GM18520 (cell line): ENCODE data around the gene DHRS2.

Experiments
- ATAC-seq: cut with Tn5 transposase; IDR thresholded peaks from one replicate; pipeline ENCODE4 v1.9.1; 2021; ENCODE audit not compliant: unreplicated experiment

The DHRS2 gene

DNA sequence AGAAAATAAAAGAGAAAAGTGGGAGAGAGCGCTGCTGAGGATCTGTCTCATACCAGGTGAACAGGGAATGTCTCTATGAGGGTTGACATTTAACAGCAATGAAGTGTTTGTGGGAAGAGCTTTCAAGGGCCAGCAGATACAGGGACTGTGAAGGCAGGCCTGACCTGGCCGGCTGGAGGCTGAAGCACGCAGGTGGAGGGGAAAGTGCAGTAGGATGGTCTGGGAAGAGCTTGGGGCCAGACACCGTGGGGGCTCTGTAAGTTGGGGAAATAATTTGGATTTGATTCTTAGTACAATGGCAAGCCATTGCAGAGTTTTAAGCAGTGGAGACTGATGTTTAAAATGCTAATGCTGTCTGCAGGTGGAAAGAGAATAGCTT lies 23.8 kb upstream of the DHRS2 start:
- no peak for ATAC-seq

DNA sequence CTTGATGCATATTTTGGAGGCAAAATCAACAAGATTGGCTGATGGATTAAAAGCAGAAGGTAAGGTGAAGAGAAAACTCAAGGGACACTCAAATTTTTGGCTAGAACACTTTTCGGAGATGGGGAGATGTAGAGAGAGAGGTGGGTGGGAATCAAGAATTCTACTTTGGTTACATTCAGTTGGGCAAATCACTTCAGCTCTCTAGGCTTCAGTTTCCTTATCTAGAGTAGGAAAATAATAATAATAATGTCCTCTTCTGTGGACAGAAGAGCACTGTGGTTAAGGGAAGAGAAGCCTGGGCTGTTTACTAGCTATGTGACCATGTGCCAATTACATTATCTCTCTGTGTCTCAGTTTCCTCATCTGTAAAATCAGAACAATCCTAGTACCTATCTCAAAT lies 23.4 kb upstream of the DHRS2 start:
- no peak for ATAC-seq

DNA sequence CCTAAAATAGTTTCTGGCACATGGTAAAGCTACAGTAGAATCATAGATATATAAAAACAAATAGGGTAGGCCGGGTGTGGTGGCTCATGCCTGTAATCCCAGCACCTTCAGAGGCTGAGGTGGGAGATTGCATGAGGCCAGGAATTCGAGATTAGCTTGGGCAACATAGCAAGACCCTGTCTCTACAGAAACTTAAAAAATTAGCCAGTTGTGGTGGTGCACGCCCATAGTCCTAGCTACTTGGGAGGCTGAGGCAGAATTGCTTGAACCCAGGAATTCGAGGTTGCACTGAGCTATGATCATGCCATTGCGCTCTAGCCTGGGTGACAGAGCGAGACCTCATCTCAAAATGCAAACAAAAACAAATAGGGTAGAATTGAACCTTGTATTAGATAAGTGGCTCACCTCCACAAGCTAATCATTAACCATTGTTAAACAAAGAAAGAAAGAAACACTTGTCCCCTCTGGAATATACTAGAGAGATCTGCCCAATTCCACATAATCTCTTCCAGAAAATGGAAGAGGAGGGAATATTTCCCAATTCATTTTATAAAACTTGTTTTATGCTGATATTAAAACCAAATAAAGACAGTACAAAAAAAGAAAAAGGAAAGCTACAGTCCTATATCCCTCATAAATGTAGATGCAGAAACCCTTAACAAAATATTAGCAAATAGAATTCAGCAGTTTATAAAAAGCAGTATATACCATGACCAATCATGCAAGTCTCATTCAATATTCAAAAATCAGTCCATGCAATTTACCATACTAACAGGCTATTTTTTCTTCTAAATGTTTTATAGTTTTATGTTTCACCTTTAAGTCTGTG lies 22.7 kb upstream of the DHRS2 start:
- ATAC-seq, result no peak

DNA sequence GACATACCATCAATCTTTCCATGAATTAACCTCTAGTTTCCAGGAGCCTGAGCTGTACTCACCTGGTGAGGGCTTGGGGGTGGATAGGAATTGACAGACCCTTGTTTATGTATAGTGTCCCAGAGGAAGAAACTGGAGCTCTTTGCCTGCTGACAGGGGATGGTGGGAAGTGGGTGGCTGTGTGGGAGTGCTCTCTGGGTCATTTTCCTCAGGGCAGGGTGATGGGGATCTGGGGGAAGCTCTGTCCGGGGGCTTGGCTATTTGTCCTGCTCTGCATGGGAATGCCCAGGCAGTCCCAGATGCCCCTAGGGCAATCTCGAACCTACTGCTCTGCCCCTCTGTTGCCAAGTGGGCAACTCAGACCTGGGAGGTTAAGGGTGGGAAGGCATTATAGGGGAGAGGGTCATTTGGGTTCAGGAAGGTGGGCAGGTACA lies 21.8 kb upstream of the DHRS2 start:
- no peak for ATAC-seq

DNA sequence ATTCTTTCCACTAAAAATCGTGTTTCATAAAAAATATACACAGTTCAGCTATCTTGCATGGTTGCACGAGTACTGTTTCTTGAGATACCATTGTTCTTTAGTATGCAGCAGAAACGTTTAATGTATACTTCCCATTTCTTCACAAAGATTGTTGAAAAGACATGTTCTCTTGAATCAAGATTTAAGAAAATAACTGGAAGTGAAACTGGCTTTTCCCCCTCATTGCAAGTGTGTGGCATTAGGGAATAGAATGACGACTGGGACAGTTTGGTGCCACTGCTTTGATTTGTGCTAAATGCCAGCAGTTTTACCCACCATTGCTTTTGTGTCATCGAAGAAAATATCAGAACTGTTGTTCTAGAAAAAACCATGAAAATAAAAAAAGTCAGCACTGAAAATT lies 20.3 kb upstream of the DHRS2 start:
- no peak for ATAC-seq

DNA sequence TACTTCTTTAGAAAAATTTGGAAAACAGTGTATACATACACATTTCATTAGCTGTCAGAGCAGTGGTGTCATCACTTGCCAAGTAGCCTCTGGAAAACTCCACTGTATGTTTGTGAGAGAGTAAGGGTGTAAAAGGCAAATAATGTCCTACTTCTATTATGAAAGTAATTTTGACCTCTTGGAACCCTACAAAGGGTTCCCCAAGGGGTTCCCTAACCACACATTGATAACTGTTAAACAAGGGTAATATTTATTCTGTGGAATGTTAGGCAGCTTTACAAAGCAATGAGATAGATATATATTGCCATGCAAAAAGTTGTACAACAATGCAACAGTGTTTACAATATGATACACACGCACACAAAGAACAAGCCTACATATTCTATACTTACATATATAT lies 18.6 kb upstream of the DHRS2 start:
- ATAC-seq, result no peak

DNA sequence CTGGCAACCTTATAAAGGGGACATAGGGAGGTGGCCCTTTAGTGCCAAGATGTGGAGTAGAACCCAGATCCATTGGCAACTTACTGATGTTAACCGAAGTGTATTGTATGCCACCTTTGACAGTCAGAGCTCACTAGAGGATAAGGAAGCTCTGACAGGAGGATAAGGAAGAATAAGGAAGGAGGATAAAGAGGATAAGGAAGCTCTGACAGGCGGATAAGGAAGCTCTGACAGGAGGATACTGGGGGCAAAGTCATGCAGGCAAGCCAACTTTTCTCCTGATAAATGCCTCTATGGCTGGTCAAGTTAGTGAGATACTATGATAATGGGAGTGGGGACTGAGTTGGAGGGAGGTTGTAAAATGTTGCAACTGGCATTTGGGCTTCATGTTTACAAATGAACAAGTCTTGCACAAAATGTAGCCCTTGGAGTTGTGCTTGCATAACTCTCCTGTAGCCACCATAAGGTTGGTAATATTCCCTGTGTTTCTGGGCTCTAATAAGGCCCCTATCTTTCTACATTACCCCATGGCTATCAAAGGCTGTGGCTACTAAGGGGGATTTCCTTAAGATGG lies 17.7 kb upstream of the DHRS2 start:
- no peak for ATAC-seq

DNA sequence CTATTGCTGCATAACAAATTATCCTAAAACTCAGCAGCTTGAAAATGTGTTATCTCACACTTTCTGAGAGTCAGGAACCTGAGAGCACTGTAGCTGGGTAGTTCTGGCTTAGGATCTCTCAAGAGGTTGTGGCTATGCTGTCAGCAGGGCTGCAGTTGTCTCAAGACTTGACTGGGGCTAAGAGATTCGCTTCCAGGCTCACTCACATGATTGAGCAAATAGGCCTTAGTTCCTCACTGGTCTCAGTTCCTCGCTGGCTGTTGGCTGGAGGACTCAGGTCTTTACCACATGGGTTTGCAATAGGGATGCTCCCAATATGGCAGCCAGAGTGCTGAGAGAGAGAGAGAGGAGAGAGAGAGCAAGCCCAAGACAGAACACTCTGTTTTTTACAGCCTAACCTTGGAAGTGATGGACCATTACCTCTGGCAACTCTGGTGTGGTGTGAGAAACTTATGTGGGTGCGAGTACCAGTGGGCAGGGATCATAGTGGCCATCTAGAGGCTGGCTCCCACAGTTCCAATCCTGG lies 15.9 kb upstream of the DHRS2 start:
- no peak for ATAC-seq

DNA sequence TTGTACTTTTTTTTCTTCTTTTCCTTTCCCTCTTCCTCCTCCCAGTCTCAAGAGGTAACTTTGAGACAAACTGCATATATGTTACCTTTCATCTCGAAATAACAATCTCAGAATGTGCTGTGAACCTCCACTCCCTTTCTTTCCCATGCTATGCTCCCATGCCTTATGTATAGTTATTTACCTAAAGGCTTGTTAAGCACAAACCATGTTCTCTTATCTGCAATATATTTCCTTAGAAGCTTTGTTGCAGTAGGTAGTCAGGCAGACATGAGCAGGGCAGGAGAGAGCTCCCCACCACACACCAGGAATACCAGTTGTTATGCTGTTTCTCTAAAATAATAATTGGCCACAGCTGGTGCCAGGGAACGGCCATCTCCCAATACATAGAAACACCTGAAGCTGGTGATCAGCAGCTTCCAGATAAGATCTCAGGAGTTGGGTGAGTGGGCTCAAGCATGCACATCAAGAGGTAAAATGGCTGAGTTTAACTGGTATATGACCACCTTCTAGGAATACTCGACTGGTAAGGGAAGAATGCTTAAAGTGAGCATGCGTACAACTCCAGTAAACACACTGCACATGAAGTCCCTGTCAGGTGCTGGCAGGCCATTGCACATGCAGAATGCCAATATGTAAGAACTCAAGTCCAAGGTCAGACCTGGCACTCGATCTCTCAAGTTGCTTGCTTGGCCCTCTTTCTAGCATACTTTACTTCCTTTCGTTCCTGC lies 14.8 kb upstream of the DHRS2 start:
- ATAC-seq, result no peak

DNA sequence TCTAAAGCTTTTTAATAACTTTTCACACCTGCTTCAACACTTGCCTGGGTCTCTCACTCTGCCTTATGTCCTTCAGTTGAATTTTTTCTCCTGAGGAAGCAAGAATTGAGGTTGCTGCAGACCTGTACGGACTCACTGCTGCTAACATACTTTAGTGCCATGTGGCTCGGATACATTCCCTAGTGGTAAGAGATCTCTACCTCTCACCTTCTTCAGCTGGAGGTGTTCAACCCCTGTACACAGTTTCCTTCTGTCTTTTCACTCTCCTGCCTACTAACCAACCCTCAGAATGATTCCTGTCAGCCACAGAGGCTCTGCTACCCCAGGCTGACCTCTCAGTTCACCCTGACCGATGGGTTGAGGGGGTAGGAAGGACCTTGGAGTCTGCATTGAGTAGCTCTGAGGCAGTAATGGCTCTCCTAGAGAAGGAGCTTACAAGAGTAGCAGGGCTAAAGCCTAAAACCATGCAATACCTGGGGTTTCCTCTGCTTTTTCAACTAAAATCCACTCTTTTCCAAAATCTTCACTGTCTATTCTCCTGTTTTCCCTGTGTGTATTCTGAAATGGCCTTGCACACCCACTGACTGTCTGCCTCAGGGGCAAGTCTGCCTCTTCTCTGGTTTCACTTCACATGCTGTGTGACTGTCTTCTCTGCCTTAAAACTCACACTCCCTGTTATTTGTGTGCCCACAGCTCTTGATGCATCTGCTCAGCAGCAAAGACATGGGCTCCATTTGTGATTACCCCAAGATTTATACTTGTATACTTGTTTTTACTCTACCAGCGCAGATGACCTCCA lies 14.0 kb upstream of the DHRS2 start:
- ATAC-seq, result no peak

DNA sequence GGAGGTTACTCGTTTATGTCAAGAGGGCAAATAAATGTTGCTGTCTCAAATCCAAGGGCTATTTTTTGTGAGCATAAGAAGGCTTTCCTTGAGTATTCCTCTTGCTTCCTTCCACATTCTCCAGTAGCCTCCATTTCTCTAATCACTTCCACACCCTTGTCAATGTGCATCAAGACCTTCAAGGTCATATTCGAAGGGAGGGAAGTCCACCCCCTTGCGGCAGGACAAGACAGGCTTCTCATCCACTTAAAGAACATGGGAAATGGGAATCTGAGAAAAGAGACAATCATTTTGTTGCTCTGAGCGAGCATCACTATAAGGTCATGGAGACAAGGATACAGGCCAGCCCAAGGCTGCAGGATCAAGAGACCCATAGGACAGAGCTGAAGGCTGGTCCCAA lies 13.2 kb upstream of the DHRS2 start:
- ATAC-seq, result no peak

DNA sequence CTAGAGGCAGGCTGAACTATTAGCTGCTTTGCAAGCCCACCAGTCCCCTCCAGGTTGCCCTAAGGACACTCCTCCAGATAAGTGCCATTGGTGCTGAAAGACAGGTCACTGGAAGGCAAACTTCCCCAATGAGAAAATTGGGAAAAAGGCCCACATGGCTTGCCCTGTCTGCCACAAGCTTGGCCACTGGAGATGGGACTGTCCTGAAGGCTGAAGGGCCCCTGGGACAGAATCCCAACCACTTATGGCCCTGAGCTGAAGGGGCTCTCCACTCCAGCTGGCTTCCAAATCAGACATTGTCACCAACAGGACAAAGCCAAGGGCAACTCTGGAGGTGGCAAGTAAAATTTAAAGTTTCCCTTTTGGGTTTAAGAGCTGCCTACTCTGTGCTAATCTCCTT lies 12.2 kb upstream of the DHRS2 start:
- no peak for ATAC-seq

DNA sequence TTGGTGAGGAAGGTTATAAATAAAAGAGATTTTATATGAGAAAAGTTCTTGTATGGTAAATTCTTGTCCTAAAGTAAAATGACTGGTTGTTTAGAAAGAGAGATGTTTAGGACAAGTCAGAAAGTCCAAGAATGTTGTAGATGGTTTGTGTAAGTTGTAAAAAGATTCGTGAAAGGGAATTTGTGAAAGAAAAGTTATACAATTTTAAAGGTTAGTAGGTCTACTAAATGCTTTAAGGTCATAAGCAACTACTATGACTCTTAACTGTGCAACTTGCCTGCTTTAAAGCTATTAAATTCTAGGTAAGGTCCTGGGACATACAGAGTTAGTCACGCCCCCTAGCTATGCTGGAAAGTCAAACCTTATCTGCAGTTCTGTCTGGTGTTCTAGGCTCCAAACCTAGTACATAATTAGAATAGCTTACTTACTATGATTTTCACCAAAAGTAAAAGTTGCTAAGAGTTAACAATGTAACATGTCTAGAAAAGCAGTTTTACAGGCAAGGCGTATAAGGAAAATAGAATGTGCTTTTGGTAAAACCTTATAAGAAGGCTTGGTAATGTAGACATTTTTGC lies 11.2 kb upstream of the DHRS2 start:
- ATAC-seq, result no peak

DNA sequence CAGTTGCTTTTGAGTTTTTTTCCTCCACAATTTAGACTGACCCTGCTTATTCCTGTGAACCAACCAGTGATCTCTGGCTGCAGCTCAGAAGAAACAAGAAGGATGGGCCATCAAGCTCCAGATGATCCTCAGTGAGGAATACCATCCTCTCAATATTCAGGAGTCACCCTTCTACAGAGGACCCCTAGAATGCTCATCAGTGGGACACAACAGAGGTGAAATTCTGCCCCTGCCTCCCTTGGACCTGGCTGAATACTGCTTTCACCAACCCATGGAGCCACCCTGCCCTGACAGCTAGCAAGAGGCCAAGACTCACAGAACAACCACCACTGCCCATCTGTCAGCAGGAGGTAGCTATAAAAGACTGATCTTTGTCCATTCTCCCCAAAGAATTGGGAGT lies 9.2 kb upstream of the DHRS2 start:
- ATAC-seq, result no peak

DNA sequence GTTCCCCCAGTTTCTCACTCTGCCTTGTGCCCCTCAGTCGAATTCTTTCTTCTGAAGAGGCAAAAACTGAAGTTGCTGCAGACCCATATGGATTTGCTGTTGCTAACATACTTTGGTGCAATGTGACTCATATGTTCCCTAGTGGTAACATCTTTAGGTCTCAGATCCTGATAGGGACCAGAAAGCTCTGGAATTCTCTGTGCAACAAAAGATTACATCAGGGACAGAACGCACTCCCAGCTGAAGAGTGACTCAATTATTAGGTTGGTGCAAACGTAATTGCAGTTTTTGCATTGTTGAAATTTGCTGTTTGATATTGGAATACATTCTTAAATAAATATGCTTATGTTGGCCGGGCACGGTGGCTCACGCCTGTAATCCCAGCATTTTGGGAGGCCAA lies 8.2 kb upstream of the DHRS2 start:
- no peak for ATAC-seq

DNA sequence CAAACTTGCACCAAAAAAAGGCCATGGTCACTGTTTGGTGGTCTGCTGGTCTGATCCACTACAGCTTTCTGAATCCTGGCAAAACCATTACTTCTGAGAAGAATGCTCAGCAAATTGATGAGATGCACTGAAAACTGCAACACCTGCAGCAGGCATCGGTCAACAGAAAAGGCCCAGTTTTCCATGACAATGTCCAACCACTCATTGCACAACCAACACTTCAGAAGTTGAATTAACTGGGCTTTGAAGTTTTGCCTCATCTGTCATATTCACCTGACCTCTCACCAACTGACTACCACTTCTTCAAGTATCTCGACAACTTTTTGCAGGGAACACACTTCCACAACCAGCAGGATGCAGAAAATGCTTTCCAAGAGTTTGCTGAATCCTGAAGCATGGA lies 7.0 kb upstream of the DHRS2 start:
- ATAC-seq, result no peak

DNA sequence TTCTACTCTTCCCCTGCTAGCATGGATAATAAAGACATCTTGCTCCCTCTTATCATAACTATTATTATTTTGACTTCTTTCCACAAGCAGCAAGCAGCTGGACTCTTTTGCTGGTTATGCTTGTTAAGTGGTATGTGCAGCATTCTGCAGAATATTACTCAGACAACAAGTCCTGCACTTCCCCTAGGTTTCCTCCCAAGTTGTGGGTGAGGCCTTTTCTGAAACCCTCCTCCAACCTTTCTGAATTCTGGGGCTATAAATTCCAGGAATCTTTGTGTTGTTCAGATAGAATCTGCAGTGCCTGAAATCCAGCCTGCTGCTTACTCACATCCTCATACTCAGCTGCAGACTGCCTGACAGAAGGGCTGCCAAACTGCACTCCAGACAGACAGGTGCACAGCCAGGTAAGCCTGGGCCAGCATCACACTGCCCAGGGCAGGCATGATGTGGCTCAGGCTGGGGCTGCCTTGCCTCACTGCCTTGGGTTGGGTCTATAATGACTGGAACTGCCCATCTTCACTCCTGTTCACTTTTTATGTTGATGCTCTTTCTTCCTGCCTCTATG lies 6.2 kb upstream of the DHRS2 start:
- no peak for ATAC-seq

DNA sequence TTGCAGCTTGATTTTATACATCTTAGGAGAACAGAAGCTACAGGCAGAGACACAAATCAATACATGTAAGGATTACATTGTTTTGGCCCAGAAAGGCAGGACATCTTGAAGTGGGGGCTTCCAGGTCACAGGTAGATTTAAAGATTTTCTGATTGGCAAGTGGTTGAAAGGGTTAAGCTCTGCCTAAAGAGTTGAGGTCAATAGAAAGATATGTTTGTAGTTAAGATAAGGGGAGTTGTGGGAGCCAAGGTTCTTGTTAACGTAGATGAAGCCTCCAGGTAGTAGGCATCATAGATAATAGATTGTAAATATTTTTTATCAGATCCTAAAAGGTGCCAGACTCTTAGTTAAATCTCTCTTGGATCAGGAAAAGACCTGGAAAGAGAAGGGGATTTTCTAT lies 5.5 kb upstream of the DHRS2 start:
- no peak for ATAC-seq

DNA sequence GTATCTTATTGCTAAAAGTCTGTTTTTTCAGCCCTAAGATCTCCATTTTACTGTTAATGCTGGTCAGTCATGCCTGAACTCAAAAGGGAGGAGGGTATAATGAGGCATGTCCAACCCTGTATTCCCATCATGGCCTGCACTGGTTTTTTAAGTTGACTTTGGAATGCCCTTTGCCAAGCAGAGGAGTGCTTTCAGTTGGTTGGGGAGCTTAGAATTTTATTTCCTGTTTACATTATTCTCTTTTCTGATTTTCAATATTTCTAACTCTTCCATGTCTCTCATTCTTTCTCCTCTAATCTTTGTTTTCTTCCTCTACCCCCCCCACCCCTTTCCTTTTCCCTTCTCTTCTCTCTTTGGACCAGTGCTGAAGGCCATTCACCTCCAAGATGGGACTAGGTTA lies 4.9 kb upstream of the DHRS2 start:
- ATAC-seq, result no peak

DNA sequence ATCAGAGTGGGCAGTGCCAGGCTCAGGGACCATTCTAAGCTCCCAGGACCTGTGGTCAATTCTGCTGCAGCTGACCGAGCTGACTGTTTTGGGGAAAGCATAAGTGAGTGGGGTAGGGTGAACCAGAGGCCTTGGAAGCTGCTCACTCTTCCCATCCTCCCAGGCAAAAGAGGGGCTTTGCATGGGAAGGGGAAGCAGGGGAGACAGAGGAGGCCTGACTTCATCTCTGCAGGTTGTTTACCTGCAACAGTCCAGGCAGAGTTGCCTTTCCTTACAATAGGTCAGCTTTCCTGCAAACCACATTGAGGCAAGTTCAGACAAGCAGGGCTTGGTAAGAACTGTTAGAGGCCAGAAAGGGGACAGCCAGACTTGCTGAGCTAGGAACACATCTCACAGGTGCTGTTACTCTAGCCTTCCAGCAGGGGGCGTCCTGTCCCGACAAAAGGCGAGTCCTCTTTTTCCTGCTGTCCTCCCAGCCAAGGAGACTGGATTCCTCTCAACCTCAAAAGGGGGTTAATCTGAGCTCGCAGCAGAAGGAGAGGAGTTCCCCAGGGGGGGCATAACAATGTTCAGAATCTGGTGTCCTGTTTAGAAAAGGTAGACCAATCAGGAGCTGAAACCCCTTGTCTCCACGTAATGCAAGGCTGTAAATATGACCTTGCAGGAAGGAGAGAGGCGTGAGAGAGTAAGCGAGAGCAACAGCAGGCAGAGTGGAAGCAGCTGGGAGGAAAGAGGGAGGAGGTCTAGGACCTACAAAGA lies 4.3 kb upstream of the DHRS2 start:
- ATAC-seq, result peak; percentile 51
